Ammon's horn (tissue), 1 donor: ENCODE results near the gene MTHFD2L.

Experiments
- DNase-seq: peaks from one replicate; pipeline ENCODE4 v3.0.0-alpha.2; 2016; ENCODE audit warnings: low spot score

MTHFD2L gene

DNA sequence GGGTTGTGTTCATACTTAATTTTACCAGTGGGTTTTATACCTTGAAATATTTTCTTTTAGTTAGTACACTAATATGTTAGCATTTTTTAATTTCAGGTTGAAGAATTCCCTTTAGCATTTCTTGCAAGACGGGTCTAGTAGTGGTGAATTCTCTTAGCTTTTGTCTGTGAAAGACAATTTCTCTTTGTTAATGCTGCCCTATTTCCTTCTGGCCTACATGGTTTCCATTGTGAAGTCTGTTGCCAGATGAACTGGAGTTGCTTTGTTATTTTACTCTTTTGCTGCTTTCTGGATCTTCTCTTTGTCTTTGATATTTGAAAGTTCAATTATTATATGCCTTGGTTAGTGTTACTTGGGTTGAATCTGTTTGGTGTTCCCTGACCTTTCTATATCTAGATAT is 25.0 kb upstream of the MTHFD2L start:
- no peak for DNase-seq

DNA sequence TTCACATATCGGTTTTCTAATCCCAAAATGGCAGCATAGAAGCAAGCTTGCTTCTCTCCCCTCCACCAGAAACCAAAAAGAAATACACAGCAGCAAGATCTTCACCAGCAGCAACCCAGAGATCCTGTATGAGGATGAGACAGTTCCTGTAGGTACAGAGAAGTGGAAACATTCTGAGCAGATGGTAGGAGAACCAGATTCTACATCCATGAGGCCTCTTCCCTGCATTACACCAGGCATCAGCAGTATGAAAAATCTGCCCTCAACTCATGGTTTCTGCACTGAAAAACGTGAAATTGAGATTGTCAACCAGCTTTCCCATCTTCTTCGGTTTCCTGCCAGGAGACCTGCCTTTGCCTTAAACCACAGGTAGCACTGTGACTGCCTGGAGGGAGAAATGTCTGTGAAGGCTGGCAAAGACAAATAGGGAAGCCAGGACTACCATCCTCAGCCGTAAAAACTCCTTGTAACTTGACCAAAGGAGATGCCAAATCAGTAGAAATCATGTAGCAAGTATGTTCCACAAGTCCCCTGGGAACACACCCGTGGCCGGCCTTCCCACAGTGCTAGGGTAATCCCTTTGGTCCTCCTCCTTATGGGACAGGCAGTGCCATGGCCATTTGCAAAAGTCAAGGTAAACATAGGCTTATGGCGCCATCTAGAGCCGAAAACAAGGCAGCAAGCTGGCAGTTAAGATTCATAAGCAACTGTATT is 24.0 kb upstream of the MTHFD2L start:
- DNase-seq: peak; percentile 87

DNA sequence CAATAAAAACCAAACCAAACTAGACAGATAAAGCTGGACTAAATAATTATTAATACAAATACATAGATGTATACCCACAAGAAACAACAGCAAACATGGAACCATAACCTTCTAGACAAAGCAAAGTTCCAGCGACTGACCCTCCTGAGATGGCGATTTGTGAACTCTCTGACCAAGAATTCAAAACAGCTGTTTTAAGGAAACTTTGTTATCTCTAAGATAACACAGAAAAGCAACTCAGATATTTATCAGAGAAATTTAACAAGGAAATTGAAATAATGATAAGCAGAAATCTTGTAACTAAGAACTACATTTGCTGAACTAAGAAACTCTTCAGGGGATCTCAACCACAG is 23.4 kb upstream of the MTHFD2L start:
- no peak for DNase-seq

DNA sequence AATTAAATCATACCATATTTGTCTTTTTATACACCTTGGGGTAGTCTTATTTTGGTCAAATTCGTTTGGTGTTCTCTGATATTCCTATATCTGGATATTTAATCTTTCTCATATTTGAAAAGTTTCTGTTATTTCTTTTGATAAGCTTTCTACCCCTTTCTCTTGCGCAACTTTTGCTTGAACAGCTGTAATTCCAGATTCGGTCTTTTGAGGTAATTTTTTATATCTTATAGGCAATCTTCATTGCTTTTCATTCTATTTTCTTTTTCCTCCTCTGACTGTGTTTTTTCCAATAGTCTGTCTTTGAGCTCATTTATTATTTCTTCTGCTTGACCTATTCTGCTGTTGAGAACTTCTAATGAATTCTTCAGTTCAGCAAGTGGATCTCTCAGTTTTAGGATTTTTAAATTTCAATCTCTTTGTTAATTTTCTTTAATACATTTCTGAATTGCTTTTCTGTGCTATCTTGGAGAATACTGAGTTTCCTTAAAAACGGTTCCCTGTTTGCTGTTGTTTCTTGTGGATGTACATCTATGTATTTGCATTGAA is 11.3 kb upstream of the MTHFD2L start:
- DNase-seq: no peak

DNA sequence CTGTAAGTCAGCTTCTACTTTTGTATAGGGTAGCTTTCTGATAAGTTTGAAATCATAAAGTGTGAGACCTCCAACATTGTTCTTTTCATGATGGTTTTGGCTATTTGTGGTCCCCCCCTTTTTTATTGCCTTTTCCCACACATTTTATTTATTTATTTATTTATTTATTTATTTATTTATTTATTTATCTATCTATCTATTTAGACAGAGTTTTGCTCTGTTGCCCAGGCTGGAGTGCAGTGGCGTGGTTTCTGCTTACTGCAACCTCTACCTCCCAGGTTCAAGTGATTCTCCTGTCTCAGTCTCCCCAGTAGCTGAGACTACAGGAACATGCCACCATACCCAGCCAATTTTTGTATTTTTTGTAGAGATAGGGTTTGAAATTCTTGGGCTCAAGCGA is 9.7 kb upstream of the MTHFD2L start:
- no peak for DNase-seq

DNA sequence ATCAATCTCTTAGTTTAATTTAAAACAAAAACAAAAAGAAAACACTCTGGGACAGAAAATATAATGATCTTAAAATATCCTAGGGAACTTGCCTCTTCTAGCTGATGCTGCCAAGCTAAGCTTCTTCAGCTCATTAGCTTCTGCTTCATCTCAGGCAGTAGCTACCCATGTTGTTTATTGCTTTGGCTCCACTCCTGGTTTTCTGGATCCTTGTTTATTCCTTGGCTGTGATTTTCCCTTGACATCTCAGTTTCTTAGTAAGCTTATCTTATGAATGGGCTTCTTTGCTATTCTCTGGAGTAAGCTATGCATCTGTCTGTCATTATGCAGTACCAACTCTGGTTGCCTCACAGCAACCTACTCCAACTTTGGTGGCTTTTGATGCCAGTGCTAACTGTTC is 5.1 kb upstream of the MTHFD2L start:
- no peak for DNase-seq

DNA sequence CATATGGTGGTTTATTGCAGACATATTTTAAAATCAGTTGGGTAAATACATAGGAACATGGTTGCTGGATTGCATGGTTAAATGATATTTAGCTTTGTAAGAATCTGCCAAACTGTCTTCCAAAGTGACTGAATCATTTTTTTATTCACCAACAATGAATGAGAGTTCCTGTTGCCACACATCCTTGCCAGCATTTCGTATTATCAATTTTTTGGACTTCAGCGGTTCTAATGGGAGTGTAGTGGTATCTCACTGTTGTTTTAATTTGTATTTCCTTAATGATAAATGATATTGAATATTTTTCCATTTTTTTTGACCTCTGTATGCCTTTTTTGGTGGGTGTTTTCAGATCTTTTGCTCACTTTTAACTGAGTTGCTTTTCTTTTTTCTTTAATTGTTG is 1.4 kb upstream of the MTHFD2L start:
- no peak for DNase-seq

DNA sequence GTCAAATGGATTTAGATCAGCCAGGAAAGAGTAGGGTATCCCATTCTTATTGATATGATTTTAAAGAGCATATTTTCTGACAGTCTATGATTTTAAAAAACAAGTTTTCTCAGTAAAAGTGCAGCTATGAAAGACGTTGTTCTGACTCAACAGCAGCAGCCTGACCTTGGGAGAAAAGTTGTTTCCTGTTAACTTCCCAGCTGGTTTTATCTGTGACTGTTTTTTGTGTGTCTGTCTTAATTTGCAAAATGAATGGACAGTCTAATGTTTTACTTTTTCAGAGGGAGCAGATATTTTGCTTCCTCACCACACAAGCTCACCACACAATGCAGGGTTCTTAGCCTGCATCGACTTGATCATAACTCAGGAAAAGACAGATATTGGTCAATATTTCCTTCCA is 764 bp upstream of the MTHFD2L start:
- DNase-seq: no peak

DNA sequence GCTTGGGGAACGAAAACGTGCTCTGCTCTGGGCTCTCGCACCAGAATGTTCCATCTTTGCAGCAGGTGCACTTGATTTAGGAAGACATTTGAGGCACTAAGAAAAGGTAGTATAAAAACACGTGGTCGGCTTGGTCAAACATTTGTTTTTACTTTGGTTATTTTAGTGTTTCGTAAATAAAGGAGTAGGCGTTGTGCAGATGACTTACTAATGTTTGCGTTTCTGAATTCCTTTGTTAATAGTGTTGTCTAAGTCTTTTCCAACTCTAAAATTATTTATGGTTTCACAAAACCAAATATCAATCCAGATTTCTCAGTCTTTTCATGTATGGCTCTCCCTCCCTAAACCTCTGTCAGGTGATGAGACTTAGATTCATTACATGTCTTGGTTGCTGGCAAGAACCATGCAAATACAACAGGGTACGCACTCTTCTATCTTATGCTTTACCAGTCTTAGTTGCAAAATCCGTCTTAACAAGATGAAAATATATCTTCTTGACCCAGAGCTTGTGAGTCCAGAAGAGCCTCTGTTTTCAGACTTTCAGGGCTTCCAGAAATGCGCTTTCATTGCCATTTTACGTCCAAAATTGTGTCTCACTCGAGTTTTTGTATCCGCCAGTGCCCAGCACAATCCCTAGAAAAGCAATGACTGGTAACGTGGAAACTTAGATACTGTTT is 686 bp downstream of the MTHFD2L start:
- no peak for DNase-seq

DNA sequence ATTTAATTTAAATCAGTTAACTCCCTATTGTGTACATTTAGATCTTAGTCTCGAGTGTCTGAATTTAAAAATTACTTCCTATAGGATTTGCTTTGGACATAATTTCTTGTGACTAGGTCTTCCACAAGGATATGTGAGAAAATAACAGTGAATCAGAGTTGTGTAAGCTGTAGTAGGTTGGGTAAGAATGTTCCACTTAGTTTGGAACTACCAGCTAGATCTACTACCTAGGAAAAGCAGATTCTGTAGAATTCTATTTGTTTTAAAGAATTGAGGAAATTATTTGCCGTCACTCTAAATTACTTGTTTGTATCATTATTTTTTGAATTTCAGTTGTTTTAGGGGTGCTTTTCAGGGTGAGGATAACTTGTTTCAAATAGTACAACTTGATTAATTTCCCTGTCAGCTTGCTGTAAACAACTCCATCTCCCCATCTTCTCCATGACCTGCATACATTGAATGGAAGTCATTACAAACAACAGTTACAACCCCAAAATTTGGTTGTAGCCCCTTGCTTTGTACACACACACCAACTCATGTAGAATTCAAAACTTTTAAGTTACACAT is 1.3 kb downstream of the MTHFD2L start:
- DNase-seq: no peak

DNA sequence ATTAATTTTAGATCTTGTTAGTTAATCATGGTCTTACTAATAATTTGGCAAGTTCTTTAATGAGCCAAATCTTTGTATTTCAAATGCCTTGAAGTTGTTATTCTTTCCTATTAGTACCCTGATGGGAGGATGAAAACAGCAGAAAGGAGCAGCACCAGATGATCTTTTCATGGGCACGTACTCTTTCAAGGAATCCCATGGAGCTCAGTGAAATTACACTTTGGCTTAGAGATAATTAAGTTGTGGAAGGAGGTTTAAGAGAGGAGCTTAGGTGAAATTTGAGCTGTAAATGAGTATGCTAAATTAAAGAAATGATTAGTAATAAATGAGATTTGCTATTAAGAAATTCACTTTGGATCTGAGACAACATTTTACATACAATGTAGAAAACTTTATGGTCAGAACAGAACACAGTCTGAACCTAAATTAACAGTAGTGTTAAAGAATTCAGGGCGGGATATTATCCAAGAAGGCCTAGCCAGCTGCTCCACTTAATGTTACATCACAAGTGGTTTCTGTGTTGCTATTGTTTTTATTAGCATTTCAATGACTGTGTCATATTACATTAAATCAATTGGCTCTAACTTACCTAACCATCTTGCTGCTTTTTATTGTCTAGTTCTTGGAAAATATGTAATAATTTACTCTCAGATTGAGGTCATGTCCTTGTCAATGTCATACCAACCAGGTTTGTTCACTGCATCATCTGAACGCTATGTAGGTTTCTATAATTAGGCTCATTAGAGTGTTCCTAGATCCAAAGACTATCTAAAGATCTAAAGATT is 3.9 kb downstream of the MTHFD2L start:
- no peak for DNase-seq

DNA sequence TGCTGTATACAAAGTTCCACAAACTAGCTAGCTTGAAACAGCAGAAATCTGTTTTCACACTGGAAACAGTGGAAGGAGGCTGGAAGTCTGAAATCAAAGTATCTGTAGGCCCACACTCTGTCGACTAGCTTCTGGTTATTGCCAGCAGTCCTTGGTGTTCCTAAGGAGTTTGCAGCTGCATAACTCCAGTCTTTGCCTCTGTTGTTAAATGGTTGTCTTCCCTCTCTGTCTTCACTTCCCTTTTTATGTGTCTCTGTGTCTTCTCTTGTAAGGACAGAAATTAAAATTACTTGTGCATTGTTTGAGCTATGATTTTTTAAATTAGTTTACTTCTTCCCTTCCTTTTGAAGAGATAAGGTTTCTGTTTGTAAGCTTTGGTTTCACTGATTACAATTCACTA is 8.2 kb downstream of the MTHFD2L start:
- no peak for DNase-seq

DNA sequence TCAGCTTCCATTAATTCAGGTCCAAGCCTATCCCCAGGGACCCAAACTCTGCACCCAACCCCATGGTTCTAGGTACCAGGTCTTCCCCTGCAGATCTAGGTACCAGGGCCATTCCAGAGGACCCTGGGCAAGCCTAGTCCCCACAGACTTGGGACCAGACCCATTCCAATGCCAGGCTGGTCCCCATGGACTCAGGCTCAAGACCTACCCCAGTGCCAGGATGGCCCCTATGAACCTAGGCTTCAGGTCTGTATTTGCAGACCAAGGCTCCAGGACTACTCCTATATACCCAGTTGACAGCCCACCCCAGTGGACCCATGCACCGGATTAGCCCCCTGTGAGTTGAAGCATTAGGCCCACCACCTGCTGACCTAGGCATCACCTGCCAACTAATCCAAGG is 8.9 kb downstream of the MTHFD2L start:
- DNase-seq: no peak

DNA sequence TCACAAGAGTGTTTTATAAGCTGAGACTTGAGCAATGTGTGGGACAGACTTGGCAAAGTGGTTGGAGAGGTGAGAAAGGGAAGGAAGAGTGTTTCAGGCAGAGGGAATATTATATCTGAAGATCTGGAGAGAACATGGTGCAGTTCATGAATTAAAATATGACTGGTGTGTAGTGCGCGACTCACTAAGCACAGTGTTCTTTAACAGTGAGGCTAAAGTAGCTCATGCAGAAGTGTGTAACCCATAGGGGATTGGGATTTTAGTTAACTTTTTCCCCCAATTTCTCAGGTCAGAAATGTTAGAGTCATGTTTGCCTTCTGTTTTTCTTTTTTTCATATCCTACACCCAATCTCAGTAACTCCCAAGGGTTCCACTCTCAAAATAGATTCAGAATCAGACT is 9.7 kb downstream of the MTHFD2L start:
- no peak for DNase-seq

DNA sequence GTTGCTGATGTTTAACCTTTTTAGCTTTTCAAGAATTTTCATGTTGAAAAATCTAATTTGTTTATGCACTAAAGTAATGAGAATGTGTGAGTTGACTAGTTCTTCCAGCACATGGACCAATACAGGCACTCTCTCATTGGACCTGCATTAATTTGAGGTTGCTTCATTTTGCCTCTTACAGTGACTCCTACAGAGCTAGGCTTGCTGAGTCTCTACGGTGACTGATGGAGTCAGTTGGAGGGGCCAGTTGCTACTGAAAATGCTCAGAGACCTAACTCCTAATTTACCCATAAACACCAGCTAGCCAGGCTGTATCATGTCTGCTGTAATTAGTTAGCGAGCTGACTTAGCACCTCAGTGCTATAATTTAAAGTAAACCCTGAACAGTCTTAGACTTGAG is 10.9 kb downstream of the MTHFD2L start:
- no peak for DNase-seq

DNA sequence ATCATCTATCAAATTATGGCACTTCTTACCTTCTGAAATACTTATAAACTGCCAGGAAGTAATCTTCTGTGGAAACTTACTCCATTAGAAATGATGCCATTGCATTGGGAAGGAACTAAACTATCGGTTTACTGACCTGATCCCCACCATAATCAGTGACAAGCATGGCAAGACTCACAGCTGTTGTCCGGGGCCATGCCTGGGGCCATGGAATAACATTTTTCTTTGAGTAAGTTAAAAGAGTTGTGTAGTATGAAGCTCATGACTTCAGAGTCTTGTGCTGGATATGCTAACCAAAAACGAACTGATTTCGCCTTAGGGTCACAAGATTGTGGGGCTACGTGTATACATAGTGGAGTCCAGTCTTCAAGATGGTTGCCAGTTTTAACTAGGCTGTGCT is 15.4 kb downstream of the MTHFD2L start:
- no peak for DNase-seq

DNA sequence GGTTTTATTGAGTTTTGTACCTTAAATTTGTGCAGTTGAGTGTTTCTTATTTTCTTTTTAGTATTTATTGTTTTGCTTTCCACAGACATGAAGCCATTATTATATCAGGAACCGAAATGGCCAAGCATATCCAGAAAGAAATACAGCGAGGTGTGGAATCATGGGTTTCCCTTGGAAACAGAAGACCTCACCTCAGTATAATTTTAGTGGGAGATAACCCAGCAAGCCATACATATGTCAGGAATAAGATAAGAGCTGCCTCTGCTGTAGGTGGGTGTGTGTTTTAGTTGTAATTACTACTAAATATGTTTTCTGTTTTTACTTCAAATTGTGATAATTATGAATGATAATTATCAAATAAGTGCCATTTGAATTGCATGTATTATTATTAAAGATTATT is 16.5 kb downstream of the MTHFD2L start:
- no peak for DNase-seq

DNA sequence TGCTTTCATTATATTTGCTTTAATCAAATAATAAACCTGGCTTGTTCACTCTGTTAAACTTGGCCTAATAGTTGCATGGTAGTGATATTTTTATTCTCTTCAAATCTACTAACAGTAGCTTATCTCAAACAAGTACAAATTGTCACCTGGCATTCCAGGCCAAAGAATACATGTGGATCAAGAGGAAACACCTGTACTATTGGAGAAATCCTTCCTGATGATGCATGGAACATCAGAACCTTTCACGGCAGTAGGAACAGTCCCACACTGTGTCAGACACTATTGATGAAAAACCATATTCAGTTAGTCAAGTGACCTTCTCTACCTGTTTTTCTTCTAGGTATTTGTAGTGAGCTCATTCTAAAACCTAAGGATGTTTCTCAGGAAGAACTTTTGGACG is 17.0 kb downstream of the MTHFD2L start:
- DNase-seq: no peak

DNA sequence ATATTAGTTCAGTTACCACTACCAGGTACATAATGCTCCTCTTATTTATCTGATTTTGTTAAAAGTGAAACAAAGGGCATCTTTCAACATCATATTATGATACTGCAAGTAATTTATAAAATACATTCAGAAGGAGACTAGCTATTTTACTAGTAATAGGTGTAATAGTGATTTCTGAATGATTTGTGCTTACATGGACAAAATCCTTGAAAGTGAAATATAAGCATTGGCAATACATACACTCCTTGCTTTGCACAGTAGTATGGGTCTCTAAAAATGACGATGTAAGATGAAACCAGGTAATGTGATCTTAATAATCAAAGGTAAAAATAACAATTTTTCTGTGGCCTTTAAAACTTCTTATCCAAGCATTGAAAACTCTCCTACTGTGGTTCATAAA is 17.5 kb downstream of the MTHFD2L start:
- no peak for DNase-seq

DNA sequence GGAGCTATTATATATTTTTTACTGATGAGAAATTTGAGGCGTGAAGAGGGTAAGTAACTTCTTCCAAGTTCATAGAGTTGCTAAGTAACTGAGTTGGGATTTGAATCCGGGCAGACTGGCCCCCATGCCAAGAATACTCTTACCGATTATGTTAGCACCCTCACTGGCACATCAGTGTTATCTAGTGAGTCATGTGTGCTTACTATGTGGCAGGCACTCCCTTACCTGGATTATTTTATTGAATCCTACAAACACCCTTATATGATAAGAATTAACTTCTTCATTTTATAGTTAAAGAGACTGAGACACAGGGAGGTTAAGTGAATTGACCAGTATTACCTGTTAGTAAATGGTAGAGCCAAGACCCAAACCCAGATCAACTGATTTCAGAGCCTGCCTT is 20.9 kb downstream of the MTHFD2L start:
- DNase-seq: no peak

DNA sequence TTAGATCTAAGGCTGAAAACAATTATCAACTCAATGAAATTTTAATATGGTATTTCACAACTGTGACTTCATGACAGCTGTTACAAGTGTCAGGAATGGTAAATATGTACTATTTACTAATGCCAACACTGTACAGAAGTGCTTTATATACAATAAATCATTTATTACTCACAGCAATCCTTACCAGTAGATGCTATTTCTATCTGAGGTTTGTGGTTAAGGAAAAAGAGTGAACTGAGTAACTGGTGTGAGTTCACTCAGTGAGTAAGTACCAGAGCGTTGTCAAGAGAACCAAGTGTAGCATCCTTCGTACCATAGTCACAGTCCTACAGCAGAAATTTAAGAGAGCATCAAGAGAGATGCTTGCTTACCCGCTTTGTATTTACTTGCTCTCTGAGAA is 23.3 kb downstream of the MTHFD2L start:
- DNase-seq: no peak

DNA sequence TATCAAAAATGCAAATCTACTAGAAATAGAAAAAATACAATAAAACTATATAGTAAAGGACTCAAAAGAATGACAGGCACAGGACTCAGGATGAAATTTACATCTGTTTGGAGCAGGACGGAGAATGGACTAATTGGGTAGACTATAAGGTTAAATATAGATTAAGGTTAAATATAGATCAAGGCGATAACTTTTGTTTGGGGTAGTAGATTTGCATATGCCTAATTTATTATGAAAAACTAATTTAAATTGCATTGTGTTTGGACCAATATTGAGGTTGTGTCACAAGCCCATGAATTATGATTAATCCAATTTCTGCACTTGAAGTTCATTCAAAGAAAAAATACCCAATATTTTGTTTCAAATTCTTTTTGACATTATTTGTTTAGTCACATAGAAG is 31.0 kb downstream of the MTHFD2L start:
- DNase-seq: no peak
